Ishikawa (cell line): ENCODE measurements around the gene DHX32.

Experiments used
- CEBPB ChIP-seq: IDR thresholded peaks from 2 replicates; pipeline ENCODE4 v1.6.1; 2012
- CREB1 ChIP-seq: IDR thresholded peaks from 2 replicates; pipeline ENCODE4 v1.6.1; 2012; ENCODE audit warnings: low read depth
- EGR1 ChIP-seq: IDR thresholded peaks from 2 replicates; pipeline ENCODE4 v1.6.1; 2012
- EP300 ChIP-seq: IDR thresholded peaks from 2 replicates; pipeline ENCODE4 v1.6.1; 2012; ENCODE audit warnings: borderline replicate concordance
- FOXM1 ChIP-seq: IDR thresholded peaks from 2 replicates; pipeline ENCODE4 v1.6.1; 2012; ENCODE audit warnings: low read depth, borderline replicate concordance
- MAX ChIP-seq: IDR thresholded peaks from 2 replicates; pipeline ENCODE4 v1.6.1; 2012
- NFIC ChIP-seq: IDR thresholded peaks from 2 replicates; pipeline ENCODE4 v1.6.1; 2012
- RAD21 ChIP-seq: IDR thresholded peaks from 2 replicates; pipeline ENCODE4 v1.6.1; 2012; ENCODE audit warnings: low read depth
- REST ChIP-seq: IDR thresholded peaks from 2 replicates; pipeline ENCODE4 v1.6.1; 2012; ENCODE audit warnings: low read depth, mild to moderate bottlenecking
- TAF1 ChIP-seq: IDR thresholded peaks from 2 replicates; pipeline ENCODE4 v1.6.1; 2012; ENCODE audit warnings: low read depth, mild to moderate bottlenecking
- TCF12 ChIP-seq: IDR thresholded peaks from 2 replicates; pipeline ENCODE4 v1.6.1; 2012; ENCODE audit warnings: low read depth
- TEAD4 ChIP-seq: IDR thresholded peaks from 2 replicates; pipeline ENCODE4 v1.6.1; 2012
- USF1 ChIP-seq: IDR thresholded peaks from 2 replicates; pipeline ENCODE4 v1.6.1; 2012
- YY1 ChIP-seq: IDR thresholded peaks from 2 replicates; pipeline ENCODE4 v1.6.1; 2012; ENCODE audit warnings: low read depth
- ZBTB7A ChIP-seq: IDR thresholded peaks from 2 replicates; pipeline ENCODE4 v1.6.1; 2012; ENCODE audit warnings: low read depth

DHX32 gene

GRCh38 chr10:125849448-125849847 is 31.6 kb downstream of the DHX32 start:
- TF ChIP-seq EGR1 (no peak), TCF12 (no peak)

- TF ChIP-seq REST, result no peak
Observed at GRCh38 chr10:125848857-125849256, 32.2 kb downstream of the DHX32 start.

- TF ChIP-seq USF1, result no peak
- TF ChIP-seq CREB1, result no peak
- no peak for TF ChIP-seq MAX
- no peak for TF ChIP-seq ZBTB7A
Observed at GRCh38 chr10:125848371-125848770, 32.7 kb downstream of the DHX32 start.

- TF ChIP-seq FOXM1, result no peak
- no peak for TF ChIP-seq EP300
- no peak for TF ChIP-seq ZBTB7A
- no peak for TF ChIP-seq TEAD4
- TF ChIP-seq REST, result no peak
- no peak for TF ChIP-seq TAF1
- no peak for TF ChIP-seq RAD21
- no peak for TF ChIP-seq CREB1
- no peak for TF ChIP-seq MAX
- TF ChIP-seq NFIC, result no peak
- TF ChIP-seq EGR1, result no peak
- TF ChIP-seq TCF12, result no peak
- no peak for TF ChIP-seq USF1
- no peak for TF ChIP-seq YY1
Observed at GRCh38 chr10:125846894-125847293, 34.2 kb downstream of the DHX32 start.

GRCh38 chr10:125845617-125846016 is 35.5 kb downstream of the DHX32 start:
- TF ChIP-seq MAX (no peak), EP300 (no peak), REST (no peak), CEBPB (no peak), TEAD4 (no peak), NFIC (no peak), YY1 (no peak), EGR1 (no peak)

- TF ChIP-seq FOXM1 (no peak), TEAD4 (no peak), EP300 (no peak), YY1 (no peak), ZBTB7A (no peak), CEBPB (no peak), MAX (no peak), CREB1 (no peak), RAD21 (no peak), NFIC (no peak), EGR1 (no peak), TAF1 (no peak)
Observed at GRCh38 chr10:125844751-125845221, 36.3 kb downstream of the DHX32 start.
